Immature natural killer cell (primary cell): ENCODE data around the gene BRI3. TPM values are rescaled to one million over a fixed set of nuclear protein-coding genes. Genes with fewer than 3 reads are reported as not detected.

ENCODE experiments used
- DNase-seq, 3 donors: peaks; one replicate each; pipeline ENCODE4 v3.0.0; 2022; ENCODE audit warnings: mixed read lengths in 1 of 3
- H3K27ac Mint-ChIP-seq, 6 donors: one replicate each; pipeline ENCODE4 v1.8.0; 2020; ENCODE audit warnings: mixed read lengths in 6 of 6, mild to moderate bottlenecking in 5 of 6, inconsistent platforms in 4 of 6, moderate library complexity in 3 of 6
- H3K27me3 Mint-ChIP-seq, 3 donors: one replicate each; pipeline ENCODE4 v1.8.0; 2020 to 2021; ENCODE audit warnings: low read depth in 3 of 3, mild to moderate bottlenecking in 3 of 3, mixed read lengths in 3 of 3, moderate library complexity in 3 of 3, inconsistent platforms in 1 of 3
- H3K36me3 Mint-ChIP-seq, 3 donors: one replicate each; pipeline ENCODE4 v1.8.0; 2020; ENCODE audit warnings: mixed read lengths in 3 of 3, inconsistent platforms in 2 of 3, mild to moderate bottlenecking in 2 of 3
- H3K4me1 Mint-ChIP-seq, 2 donors: one replicate each; pipeline ENCODE4 v1.8.0; 2020; ENCODE audit warnings: inconsistent platforms in 2 of 2, mild to moderate bottlenecking in 2 of 2, mixed read lengths in 2 of 2, moderate library complexity in 1 of 2
- H3K4me3 Mint-ChIP-seq, 5 donors: one replicate each; pipeline ENCODE4 v1.8.0; 2020; ENCODE audit warnings: mild to moderate bottlenecking in 5 of 5, mixed read lengths in 5 of 5, inconsistent platforms in 3 of 5, moderate library complexity in 3 of 5
- H3K9me3 Mint-ChIP-seq, 6 donors: one replicate each; pipeline ENCODE4 v1.8.0; 2020; ENCODE audit warnings: mild to moderate bottlenecking in 6 of 6, mixed read lengths in 6 of 6, inconsistent platforms in 4 of 6, moderate library complexity in 3 of 6
- polyA plus RNA-seq, 3 donors: library from polyadenylated mRNA; unstranded; fragments of 300-500 nt; fragmentation: Illumina TruSeq; gene quantifications; one replicate each; pipeline ENCODE4 v1.2.3, GENCODE V29; 2021

Gene BRI3
- polyA plus RNA-seq, 3 donors from 2014 or later = 15.8 to 18.3 (median 17.2) TPM

- no peak for DNase-seq
- Mint-ChIP-seq H3K4me1 (peaks cover 25 to 28% of the 10 kb centered on the region in 2 donors), H3K4me3 (no peak overlapping the region), H3K9me3 (no peaks in the 10 kb centered on the region), H3K36me3 (no peaks in the 10 kb centered on the region), H3K27me3 (peaks cover 0 to 9% (median 2%) of the 10 kb centered on the region in 3 donors), H3K27ac (no peak overlapping the region)
These were observed 4.6 kb downstream of the BRI3 start for GRCh38 chr7:98286093-98286539.

GRCh38 chr7:98286701-98287485, 5.4 kb downstream of the BRI3 start:
- Mint-ChIP-seq H3K4me1 (peaks cover 25 to 28% of the 10 kb centered on the region in 2 donors), H3K36me3 (no peaks in the 10 kb centered on the region), H3K4me3 (no peak overlapping the region), H3K27me3 (peaks cover 0 to 9% (median 2%) of the 10 kb centered on the region in 3 donors), H3K9me3 (no peaks in the 10 kb centered on the region), H3K27ac (no peak overlapping the region)
- DNase-seq = no peak

- Mint-ChIP-seq H3K4me1 (peaks cover 21 to 24% of the 10 kb centered on the region in 2 donors), H3K36me3 (no peaks in the 10 kb centered on the region), H3K27ac (no peak overlapping the region), H3K27me3 (peaks cover 0 to 9% (median 2%) of the 10 kb centered on the region in 3 donors), H3K4me3 (no peak overlapping the region), H3K9me3 (no peaks in the 10 kb centered on the region)
- no peak for DNase-seq
These were observed 6.0 kb downstream of the BRI3 start for GRCh38 chr7:98287486-98287959.

- Mint-ChIP-seq H3K36me3 (no peaks in the 10 kb centered on the region), H3K9me3 (no peaks in the 10 kb centered on the region), H3K27me3 (peaks cover 0 to 5% (median 0%) of the 10 kb centered on the region in 3 donors), H3K27ac (peak overlapping the region in 3 of 6 donors; percentile 45 to 65 (median 58)), H3K4me3 (no peak overlapping the region), H3K4me1 (peaks cover 13 to 17% of the 10 kb centered on the region in 2 donors)
- DNase-seq = no peak
These were observed 6.8 kb downstream of the BRI3 start for GRCh38 chr7:98288064-98288823.

GRCh38 chr7:98289333-98289875, 7.9 kb downstream of the BRI3 start:
- Mint-ChIP-seq H3K9me3 (no peaks in the 10 kb centered on the region), H3K27me3 (peaks cover 0 to 3% (median 0%) of the 10 kb centered on the region in 3 donors), H3K4me3 (no peak overlapping the region), H3K4me1 (peaks cover 7 to 9% of the 10 kb centered on the region in 2 donors), H3K27ac (no peak overlapping the region), H3K36me3 (no peaks in the 10 kb centered on the region)
- DNase-seq = no peak

GRCh38 chr7:98291717-98292116, 10.2 kb downstream of the BRI3 start:
- peaks cover 0 to under 1% (median 0%) of the 10 kb centered on the region in 3 donors for H3K36me3 Mint-ChIP-seq
- no peak overlapping the region for H3K27ac Mint-ChIP-seq
- peaks cover 0 to 1% of the 10 kb centered on the region in 2 donors for H3K4me1 Mint-ChIP-seq
- H3K27me3 Mint-ChIP-seq = peaks cover 0 to 2% (median 0%) of the 10 kb centered on the region in 3 donors
- H3K4me3 Mint-ChIP-seq = no peak overlapping the region
- no peak for DNase-seq
- H3K9me3 Mint-ChIP-seq = no peaks in the 10 kb centered on the region

- no peak overlapping the region for H3K27ac Mint-ChIP-seq
- no peak for DNase-seq
- H3K9me3 Mint-ChIP-seq = no peaks in the 10 kb centered on the region
- H3K27me3 Mint-ChIP-seq = peaks cover 0 to 2% (median 0%) of the 10 kb centered on the region in 3 donors
- H3K4me1 Mint-ChIP-seq = peaks cover 0 to 1% of the 10 kb centered on the region in 2 donors
- H3K36me3 Mint-ChIP-seq = peaks cover 0 to 3% (median 0%) of the 10 kb centered on the region in 3 donors
- no peak overlapping the region for H3K4me3 Mint-ChIP-seq
These were observed 11.8 kb downstream of the BRI3 start for GRCh38 chr7:98293265-98293664.

- Mint-ChIP-seq H3K27me3 (peaks cover 0 to 2% (median 0%) of the 10 kb centered on the region in 3 donors), H3K4me1 (no peaks in the 10 kb centered on the region), H3K9me3 (no peaks in the 10 kb centered on the region), H3K27ac (no peak overlapping the region), H3K4me3 (no peak overlapping the region), H3K36me3 (peaks cover 0 to 3% (median 0%) of the 10 kb centered on the region in 3 donors)
- no peak for DNase-seq
These were observed 12.3 kb downstream of the BRI3 start for GRCh38 chr7:98293746-98294145.

GRCh38 chr7:98294326-98294725, 12.8 kb downstream of the BRI3 start:
- Mint-ChIP-seq H3K27ac (no peak overlapping the region), H3K27me3 (peaks cover 0 to 2% (median 0%) of the 10 kb centered on the region in 3 donors), H3K36me3 (peaks cover 0 to 3% (median 0%) of the 10 kb centered on the region in 3 donors), H3K4me3 (no peak overlapping the region), H3K4me1 (no peaks in the 10 kb centered on the region), H3K9me3 (no peaks in the 10 kb centered on the region)
- no peak for DNase-seq

GRCh38 chr7:98294798-98295382, 13.4 kb downstream of the BRI3 start:
- no peaks in the 10 kb centered on the region for H3K9me3 Mint-ChIP-seq
- H3K27me3 Mint-ChIP-seq = peaks cover 0 to 1% (median 0%) of the 10 kb centered on the region in 3 donors
- no peaks in the 10 kb centered on the region for H3K4me1 Mint-ChIP-seq
- H3K27ac Mint-ChIP-seq = no peak overlapping the region
- H3K4me3 Mint-ChIP-seq = no peak overlapping the region
- H3K36me3 Mint-ChIP-seq = peaks cover 0 to 3% (median 0%) of the 10 kb centered on the region in 3 donors
- DNase-seq = no peak

GRCh38 chr7:98295467-98296192, 14.1 kb downstream of the BRI3 start:
- DNase-seq = no peak
- Mint-ChIP-seq H3K4me1 (no peaks in the 10 kb centered on the region), H3K27ac (no peak overlapping the region), H3K4me3 (no peak overlapping the region), H3K36me3 (peaks cover 0 to 3% (median 0%) of the 10 kb centered on the region in 3 donors), H3K27me3 (no peaks in the 10 kb centered on the region), H3K9me3 (no peaks in the 10 kb centered on the region)

GRCh38 chr7:98296833-98297232, 15.3 kb downstream of the BRI3 start:
- no peak overlapping the region for H3K27ac Mint-ChIP-seq
- H3K36me3 Mint-ChIP-seq = peaks cover 0 to 3% (median 0%) of the 10 kb centered on the region in 3 donors
- H3K27me3 Mint-ChIP-seq = no peaks in the 10 kb centered on the region
- no peaks in the 10 kb centered on the region for H3K9me3 Mint-ChIP-seq
- no peak overlapping the region for H3K4me3 Mint-ChIP-seq
- H3K4me1 Mint-ChIP-seq = no peaks in the 10 kb centered on the region
- DNase-seq = no peak
